ENCODE results near the gene SFR1. TPM values are rescaled to one million over a fixed set of nuclear protein-coding genes. Genes with fewer than 3 reads are reported as not detected.

Gene SFR1
- total RNA-seq, 1 donor from 2014 or later, result 6.9 TPM

DNA sequence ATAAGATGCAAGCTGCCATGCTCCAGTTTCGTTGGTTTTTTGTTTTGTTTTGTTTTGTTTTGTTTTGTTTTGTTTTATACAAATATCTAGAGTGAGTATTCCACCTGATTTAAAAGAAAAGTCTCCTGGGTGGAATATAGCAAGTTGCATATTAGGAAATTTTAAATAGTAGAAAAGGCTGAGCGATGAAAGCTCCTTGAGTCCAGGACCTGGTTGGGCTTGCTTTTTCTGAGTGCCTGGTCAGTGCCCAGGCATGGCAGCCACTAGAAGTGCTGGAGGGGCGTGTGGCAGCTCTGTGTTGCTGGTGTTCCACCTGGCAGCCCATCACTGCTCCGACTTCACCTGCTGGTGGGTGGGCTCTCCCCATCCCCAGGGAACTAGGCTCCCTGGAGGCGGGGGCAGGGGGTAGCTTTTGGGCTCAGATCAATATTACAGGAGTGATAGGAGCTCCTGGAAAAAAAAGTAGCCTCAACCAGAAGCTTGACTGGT is 44.3 kb upstream of the SFR1 start:
- Mint-ChIP-seq H3K4me3 (ENCODE audit: low read depth) (no peak overlapping the region), H3K27me3 (no peaks in the 10 kb centered on the region), H3K9me3 (ENCODE audit: low read depth) (no peaks in the 10 kb centered on the region), H3K27ac (no peak overlapping the region), H3K36me3 (ENCODE audit: insufficient read depth) (no peaks in the 10 kb centered on the region), H3K4me1 (ENCODE audit: low read depth) (peaks cover 6% of the 10 kb centered on the region)
- TF ChIP-seq CTCF (IDR thresholded peaks at IDR 0.05; ENCODE audit: unreplicated experiment), result no peak
- no peak for DNase-seq (ENCODE audit: low spot score, unreplicated experiment)

- TF ChIP-seq CTCF (IDR thresholded peaks at IDR 0.05; ENCODE audit: unreplicated experiment), result peak; percentile 62
- peaks cover 26% of the 10 kb centered on the region for H3K4me1 Mint-ChIP-seq (ENCODE audit: low read depth)
These were observed 41.2 kb upstream of the SFR1 start for GRCh38 chr10:104080762-104081161.

GRCh38 chr10:104081998-104082397 is 40.0 kb upstream of the SFR1 start:
- no peak overlapping the region for H3K27ac Mint-ChIP-seq
- H3K9me3 Mint-ChIP-seq (ENCODE audit: low read depth), result no peaks in the 10 kb centered on the region
- no peaks in the 10 kb centered on the region for H3K27me3 Mint-ChIP-seq
- H3K4me1 Mint-ChIP-seq (ENCODE audit: low read depth), result peaks cover 27% of the 10 kb centered on the region
- no peak for DNase-seq (ENCODE audit: low spot score, unreplicated experiment)
- TF ChIP-seq CTCF (IDR thresholded peaks at IDR 0.05; ENCODE audit: unreplicated experiment), result no peak
- H3K4me3 Mint-ChIP-seq (ENCODE audit: low read depth), result no peak overlapping the region
- no peaks in the 10 kb centered on the region for H3K36me3 Mint-ChIP-seq (ENCODE audit: insufficient read depth)

More at GRCh38 chr10:104080762-104081161, 41.2 kb upstream of the SFR1 start:
- Mint-ChIP-seq H3K27me3 (no peaks in the 10 kb centered on the region), H3K4me3 (ENCODE audit: low read depth) (no peak overlapping the region), H3K9me3 (ENCODE audit: low read depth) (no peaks in the 10 kb centered on the region), H3K36me3 (ENCODE audit: insufficient read depth) (no peaks in the 10 kb centered on the region), H3K27ac (no peak overlapping the region)
- no peak for DNase-seq (ENCODE audit: low spot score, unreplicated experiment)

GRCh38 chr10:104084482-104085142 is 37.4 kb upstream of the SFR1 start:
- DNase-seq (ENCODE audit: low spot score, unreplicated experiment), result no peak
- no peaks in the 10 kb centered on the region for H3K9me3 Mint-ChIP-seq (ENCODE audit: low read depth)
- no peak overlapping the region for H3K4me3 Mint-ChIP-seq (ENCODE audit: low read depth)

GRCh38 chr10:104085801-104086400 is 36.1 kb upstream of the SFR1 start, which contains the start of gene COL17A1:
TSS of gene COL17A1 (minus strand) at chr10:104085880. CDS start at chr10:104080673, 5,207 bp downstream.
- no peaks in the 10 kb centered on the region for H3K27me3 Mint-ChIP-seq
- no peak for DNase-seq (ENCODE audit: low spot score, unreplicated experiment)
- TF ChIP-seq CTCF (IDR thresholded peaks at IDR 0.05; ENCODE audit: unreplicated experiment), result no peak
- H3K4me3 Mint-ChIP-seq (ENCODE audit: low read depth), result no peak within 1 kb of the TSS
- peak within 1 kb of the TSS; percentile 43 for H3K27ac Mint-ChIP-seq
- H3K36me3 Mint-ChIP-seq (ENCODE audit: insufficient read depth), result no peaks in the 10 kb centered on the region
- H3K9me3 Mint-ChIP-seq (ENCODE audit: low read depth), result no peaks in the 10 kb centered on the region
- H3K4me1 Mint-ChIP-seq (ENCODE audit: low read depth), result peaks cover 25% of the 10 kb centered on the region

More at GRCh38 chr10:104084482-104085142, 37.4 kb upstream of the SFR1 start:
- H3K27ac Mint-ChIP-seq, result peak overlapping the region; percentile 43
- no peaks in the 10 kb centered on the region for H3K36me3 Mint-ChIP-seq (ENCODE audit: insufficient read depth)
- peaks cover 27% of the 10 kb centered on the region for H3K4me1 Mint-ChIP-seq (ENCODE audit: low read depth)
- TF ChIP-seq CTCF (IDR thresholded peaks at IDR 0.05; ENCODE audit: unreplicated experiment), result no peak
- no peaks in the 10 kb centered on the region for H3K27me3 Mint-ChIP-seq
